Measurements from ENCODE around the gene RASGRF2. TPM values are rescaled to one million over a fixed set of nuclear protein-coding genes. Genes with fewer than 3 reads are reported as not detected.

RASGRF2 gene
- total RNA-seq, 2 experiments from 2014 or later, result 0.06 to 0.13 TPM

DNA sequence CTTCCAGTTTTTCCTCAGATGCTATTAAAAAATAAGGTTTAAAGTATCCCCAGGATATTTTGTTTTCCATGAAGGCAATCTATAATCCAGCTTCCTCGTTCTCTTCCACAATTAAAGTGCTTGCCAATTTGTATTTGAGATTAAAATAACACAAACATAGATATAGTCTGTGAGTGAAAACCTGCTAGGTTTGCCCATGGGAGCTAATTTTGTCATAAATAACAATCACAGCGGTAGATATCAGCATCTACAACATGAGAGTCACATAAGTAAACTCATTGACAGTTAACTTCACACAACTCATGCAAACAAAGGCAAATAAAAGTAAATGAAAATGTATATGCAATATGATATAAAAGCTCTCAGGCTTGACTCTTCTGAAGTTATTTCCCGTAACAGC, 29.2 kb upstream of the RASGRF2 start:
- no peak for TF ChIP-seq EZH2phosphoT487 (IDR thresholded peaks at IDR 0.05; ENCODE audit: borderline replicate concordance, low read depth, low read length)
- TF ChIP-seq, protein P1, sequence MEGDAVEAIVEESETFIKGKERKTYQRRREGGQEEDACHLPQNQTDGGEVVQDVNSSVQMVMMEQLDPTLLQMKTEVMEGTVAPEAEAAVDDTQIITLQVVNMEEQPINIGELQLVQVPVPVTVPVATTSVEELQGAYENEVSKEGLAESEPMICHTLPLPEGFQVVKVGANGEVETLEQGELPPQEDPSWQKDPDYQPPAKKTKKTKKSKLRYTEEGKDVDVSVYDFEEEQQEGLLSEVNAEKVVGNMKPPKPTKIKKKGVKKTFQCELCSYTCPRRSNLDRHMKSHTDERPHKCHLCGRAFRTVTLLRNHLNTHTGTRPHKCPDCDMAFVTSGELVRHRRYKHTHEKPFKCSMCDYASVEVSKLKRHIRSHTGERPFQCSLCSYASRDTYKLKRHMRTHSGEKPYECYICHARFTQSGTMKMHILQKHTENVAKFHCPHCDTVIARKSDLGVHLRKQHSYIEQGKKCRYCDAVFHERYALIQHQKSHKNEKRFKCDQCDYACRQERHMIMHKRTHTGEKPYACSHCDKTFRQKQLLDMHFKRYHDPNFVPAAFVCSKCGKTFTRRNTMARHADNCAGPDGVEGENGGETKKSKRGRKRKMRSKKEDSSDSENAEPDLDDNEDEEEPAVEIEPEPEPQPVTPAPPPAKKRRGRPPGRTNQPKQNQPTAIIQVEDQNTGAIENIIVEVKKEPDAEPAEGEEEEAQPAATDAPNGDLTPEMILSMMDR (conservative IDR thresholded peaks at IDR 0.05; ENCODE audit: low read length), result no peak
- BruUV-seq (replicated peaks), result no TSS peak
- no peaks in the 10 kb centered on the region for H3K4me1 ChIP-seq (ENCODE audit: insufficient read depth, low read length, poor library complexity, severe bottlenecking)

DNA sequence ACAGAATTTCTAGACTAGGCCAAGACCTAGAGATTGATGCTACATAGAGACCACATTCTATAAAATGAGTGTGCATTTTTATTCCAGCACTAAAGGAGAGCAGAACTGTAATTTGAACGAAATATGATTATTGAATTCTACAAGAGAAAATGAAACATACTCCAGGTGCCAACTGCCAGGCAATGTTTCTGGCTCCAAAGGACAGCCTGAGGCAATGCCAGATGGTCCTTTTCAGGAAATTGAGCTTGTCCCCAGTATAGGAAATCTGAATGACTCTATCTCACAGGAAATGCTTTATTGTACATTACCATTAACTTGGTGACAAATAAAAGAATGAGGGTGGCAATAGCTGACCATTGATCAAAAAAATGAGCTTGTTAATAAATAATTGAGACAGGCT, 28.8 kb upstream of the RASGRF2 start:
- Histone ChIP-seq H3K4me2 (ENCODE audit: low read length) (no peak overlapping the region), H3K4me1 (ENCODE audit: insufficient read depth, low read length, poor library complexity, severe bottlenecking) (no peaks in the 10 kb centered on the region), H3K9me3 (ENCODE audit: low read length) (no peaks in the 10 kb centered on the region), H3K79me2 (ENCODE audit: insufficient read depth, low read depth, low read length) (no peaks in the 10 kb centered on the region), H3K4me3 (ENCODE audit: low read depth, low read length, poor library complexity, severe bottlenecking) (no peak overlapping the region), H4K20me1 (ENCODE audit: insufficient read depth, low read length) (no peaks in the 10 kb centered on the region), H3K36me3 (ENCODE audit: insufficient read depth, low read length) (no peaks in the 10 kb centered on the region), H3K9me2 (ENCODE audit: insufficient read depth, low read length) (no peaks in the 10 kb centered on the region), H3K27ac (ENCODE audit: low read depth, low read length, poor library complexity, severe bottlenecking) (no peak overlapping the region), H2AFZ (ENCODE audit: low read length) (no peak overlapping the region)
- CTCF ChIA-PET (ENCODE audit: unreplicated experiment), result no interaction called here
- DNase-seq (ENCODE audit: low spot score), result no peak
- POLR2A ChIA-PET, result interaction anchor here (0.8 kb wide), 1 partner anchor 10 kb away, joined by 5 read pairs; no protein-coding TSS in a partner anchor
- no TSS peak for BruUV-seq (replicated peaks)
- intact Hi-C loops (cut with micrococcal nuclease; ENCODE audit: unreplicated experiment), result no loop called here
- TF ChIP-seq, protein P1 (conservative IDR thresholded peaks at IDR 0.05; ENCODE audit: low read length), result no peak
- TF ChIP-seq EZH2phosphoT487 (IDR thresholded peaks at IDR 0.05; ENCODE audit: borderline replicate concordance, low read depth, low read length), result no peak

More for the DNA sequence above, 29.2 kb upstream of the RASGRF2 start:
- Histone ChIP-seq H3K9me3 (ENCODE audit: low read length) (no peaks in the 10 kb centered on the region), H3K4me3 (ENCODE audit: low read depth, low read length, poor library complexity, severe bottlenecking) (no peak overlapping the region), H2AFZ (ENCODE audit: low read length) (no peak overlapping the region), H3K4me2 (ENCODE audit: low read length) (no peak overlapping the region), H3K9me2 (ENCODE audit: insufficient read depth, low read length) (no peaks in the 10 kb centered on the region), H3K79me2 (ENCODE audit: insufficient read depth, low read depth, low read length) (no peaks in the 10 kb centered on the region), H3K36me3 (ENCODE audit: insufficient read depth, low read length) (no peaks in the 10 kb centered on the region), H4K20me1 (ENCODE audit: insufficient read depth, low read length) (no peaks in the 10 kb centered on the region), H3K27ac (ENCODE audit: low read depth, low read length, poor library complexity, severe bottlenecking) (no peak overlapping the region)
- ChIA-PET CTCF (ENCODE audit: unreplicated experiment) (no interaction called here), POLR2A (no interaction called here)
- no peak for DNase-seq (ENCODE audit: low spot score)
- intact Hi-C loops (cut with micrococcal nuclease; ENCODE audit: unreplicated experiment), result no loop called here

DNA sequence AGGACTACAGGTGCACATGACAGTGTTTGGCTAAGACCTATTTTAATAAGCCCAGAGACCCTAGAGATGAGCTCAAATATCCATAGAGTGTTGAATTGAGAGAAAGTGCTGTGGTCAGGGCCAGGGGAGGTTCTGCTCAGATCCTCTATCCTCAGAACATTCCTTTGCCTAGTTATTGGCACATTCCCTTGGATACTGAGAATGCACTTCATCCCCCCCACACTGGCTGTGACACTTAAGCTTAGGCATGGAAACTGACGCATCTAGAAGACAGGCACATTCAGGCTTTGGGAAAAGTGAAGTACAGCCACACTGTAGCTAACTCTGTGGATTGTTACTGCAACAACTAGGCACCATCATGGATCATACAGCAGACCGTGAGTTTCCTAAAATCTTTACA, 27.1 kb upstream of the RASGRF2 start:
- H3K4me2 ChIP-seq (ENCODE audit: low read length), result no peak overlapping the region
- DNase-seq (ENCODE audit: low spot score), result no peak
- no peak overlapping the region for H3K4me3 ChIP-seq (ENCODE audit: low read depth, low read length, poor library complexity, severe bottlenecking)
- BruUV-seq (replicated peaks), result no TSS peak
- H3K79me2 ChIP-seq (ENCODE audit: insufficient read depth, low read depth, low read length), result no peaks in the 10 kb centered on the region
- H4K20me1 ChIP-seq (ENCODE audit: insufficient read depth, low read length), result no peaks in the 10 kb centered on the region
- no peaks in the 10 kb centered on the region for H3K9me3 ChIP-seq (ENCODE audit: low read length)
- ChIA-PET CTCF (ENCODE audit: unreplicated experiment) (no interaction called here), POLR2A (no interaction called here)
- no peaks in the 10 kb centered on the region for H3K36me3 ChIP-seq (ENCODE audit: insufficient read depth, low read length)
- intact Hi-C loops (cut with micrococcal nuclease; ENCODE audit: unreplicated experiment), result no loop called here
- TF ChIP-seq, protein P1 (conservative IDR thresholded peaks at IDR 0.05; ENCODE audit: low read length), result no peak
- TF ChIP-seq EZH2phosphoT487 (IDR thresholded peaks at IDR 0.05; ENCODE audit: borderline replicate concordance, low read depth, low read length), result no peak
- no peaks in the 10 kb centered on the region for H3K4me1 ChIP-seq (ENCODE audit: insufficient read depth, low read length, poor library complexity, severe bottlenecking)
- H2AFZ ChIP-seq (ENCODE audit: low read length), result no peak overlapping the region
- no peak overlapping the region for H3K27ac ChIP-seq (ENCODE audit: low read depth, low read length, poor library complexity, severe bottlenecking)
- H3K9me2 ChIP-seq (ENCODE audit: insufficient read depth, low read length), result no peaks in the 10 kb centered on the region
